Measurements from ENCODE around the gene STOML2.

STOML2 gene

DNA sequence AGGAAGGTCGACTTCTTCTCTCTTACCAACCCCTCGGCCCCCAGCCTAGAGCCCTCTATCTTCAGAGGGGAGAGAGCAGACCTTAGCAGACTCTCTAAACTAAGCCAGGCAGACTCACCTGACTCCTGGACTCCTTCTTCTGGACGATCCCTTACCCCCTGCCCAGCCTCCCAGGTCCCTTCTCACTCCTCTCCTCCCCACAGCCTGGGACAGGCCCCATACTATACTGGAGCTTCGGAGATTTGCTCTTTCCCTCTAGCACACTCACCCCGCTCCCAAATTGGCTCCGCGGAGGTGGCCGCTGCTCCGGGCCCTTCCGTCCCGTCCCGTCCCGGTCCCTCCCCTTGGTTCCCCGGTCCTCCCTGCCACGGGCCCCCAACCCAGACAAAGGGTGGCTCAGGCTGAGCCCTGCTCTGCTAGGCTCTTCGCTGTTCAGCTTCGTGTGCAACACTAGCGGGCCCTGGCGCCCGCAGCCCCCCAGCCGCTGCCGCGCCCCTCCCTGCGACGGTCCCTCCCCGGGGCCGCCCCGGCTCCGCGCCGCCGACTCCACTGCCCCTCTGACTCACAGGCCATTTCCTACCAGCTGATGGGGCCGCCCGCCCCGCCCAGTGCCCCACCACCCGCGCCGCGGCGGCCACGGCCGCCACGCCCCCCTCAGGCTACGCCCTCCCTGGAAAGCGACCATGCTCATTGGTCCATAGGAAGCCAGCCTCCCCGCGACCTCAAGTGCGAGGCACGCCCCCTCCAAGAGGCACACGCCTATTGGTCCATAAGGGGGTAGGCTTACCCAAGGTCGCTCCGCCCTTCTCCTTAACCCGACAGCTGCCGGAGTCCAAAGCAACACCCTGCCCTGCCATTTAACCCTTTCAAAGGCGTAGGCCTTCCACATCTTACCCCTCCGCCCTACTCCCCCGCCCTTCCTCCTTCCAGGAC, 8.3 kb upstream of the STOML2 start:
- TF ChIP-seq, protein P1, sequence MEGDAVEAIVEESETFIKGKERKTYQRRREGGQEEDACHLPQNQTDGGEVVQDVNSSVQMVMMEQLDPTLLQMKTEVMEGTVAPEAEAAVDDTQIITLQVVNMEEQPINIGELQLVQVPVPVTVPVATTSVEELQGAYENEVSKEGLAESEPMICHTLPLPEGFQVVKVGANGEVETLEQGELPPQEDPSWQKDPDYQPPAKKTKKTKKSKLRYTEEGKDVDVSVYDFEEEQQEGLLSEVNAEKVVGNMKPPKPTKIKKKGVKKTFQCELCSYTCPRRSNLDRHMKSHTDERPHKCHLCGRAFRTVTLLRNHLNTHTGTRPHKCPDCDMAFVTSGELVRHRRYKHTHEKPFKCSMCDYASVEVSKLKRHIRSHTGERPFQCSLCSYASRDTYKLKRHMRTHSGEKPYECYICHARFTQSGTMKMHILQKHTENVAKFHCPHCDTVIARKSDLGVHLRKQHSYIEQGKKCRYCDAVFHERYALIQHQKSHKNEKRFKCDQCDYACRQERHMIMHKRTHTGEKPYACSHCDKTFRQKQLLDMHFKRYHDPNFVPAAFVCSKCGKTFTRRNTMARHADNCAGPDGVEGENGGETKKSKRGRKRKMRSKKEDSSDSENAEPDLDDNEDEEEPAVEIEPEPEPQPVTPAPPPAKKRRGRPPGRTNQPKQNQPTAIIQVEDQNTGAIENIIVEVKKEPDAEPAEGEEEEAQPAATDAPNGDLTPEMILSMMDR (IDR thresholded peaks at IDR 0.05), result no peak
- TF ChIP-seq ZFX (IDR thresholded peaks at IDR 0.05; ENCODE audit: borderline replicate concordance), result no peak
- H3K27ac ChIP-seq, result peak overlapping the region; percentile 92

DNA sequence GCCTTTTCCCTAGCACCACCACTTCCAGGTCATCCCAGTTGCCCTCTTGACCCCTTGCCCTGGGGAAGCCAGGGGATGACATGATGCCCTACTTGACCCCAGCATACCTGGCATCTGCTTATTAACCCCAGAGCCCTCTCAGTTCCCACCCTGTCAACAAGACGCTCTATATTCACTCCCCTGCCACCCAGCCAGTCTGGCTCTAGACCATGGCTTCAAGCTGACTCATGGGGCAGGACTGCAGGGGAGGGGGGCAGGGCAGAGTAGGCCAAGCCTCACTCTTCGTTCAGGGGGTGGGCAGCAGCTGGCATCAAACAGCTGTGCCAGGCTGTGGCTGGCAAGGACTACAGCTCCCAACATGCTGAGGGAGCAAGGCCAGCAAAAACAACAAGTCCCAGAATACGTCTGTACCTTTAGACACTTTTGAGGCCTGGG, 7.4 kb upstream of the STOML2 start:
- no peak for TF ChIP-seq ZFX (IDR thresholded peaks at IDR 0.05; ENCODE audit: borderline replicate concordance)
- TF ChIP-seq, protein P1 (IDR thresholded peaks at IDR 0.05), result no peak
- peak overlapping the region; percentile 92; the same call in 1 of the 2 replicates for H3K27ac ChIP-seq

DNA sequence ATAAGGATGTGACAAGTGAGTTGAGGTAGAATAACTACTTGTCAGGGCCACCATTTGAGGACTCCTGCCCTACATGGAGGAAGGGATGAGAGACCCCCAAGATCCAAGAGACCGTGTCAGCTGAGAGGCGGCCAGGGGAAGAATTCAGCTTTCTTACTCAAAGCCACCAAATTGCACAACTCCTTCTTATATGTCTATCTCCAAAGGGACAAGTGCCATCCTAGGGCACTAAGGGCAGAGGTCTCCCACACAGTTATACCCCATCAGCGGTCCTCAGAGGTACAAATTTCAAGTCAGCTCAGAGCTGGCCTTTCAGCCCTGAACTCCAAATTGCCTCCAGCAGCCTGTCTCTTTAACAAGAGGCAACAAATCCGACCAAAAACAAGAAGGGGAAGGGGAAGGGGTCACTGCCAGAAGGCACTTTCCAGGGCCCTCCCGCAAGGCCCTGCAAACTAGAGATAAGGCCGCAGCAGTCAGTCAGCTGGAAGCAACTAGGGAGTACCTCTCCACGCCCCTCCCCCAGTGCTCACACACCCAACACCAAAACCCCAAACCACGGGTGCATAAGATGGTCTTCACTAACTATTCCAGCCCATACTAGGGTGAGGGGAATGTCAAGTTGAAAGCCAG, 6.1 kb upstream of the STOML2 start:
- no peak overlapping the region for H3K27ac ChIP-seq
- no peak for TF ChIP-seq ZFX (IDR thresholded peaks at IDR 0.05; ENCODE audit: borderline replicate concordance)
- TF ChIP-seq, protein P1 (IDR thresholded peaks at IDR 0.05), result no peak

DNA sequence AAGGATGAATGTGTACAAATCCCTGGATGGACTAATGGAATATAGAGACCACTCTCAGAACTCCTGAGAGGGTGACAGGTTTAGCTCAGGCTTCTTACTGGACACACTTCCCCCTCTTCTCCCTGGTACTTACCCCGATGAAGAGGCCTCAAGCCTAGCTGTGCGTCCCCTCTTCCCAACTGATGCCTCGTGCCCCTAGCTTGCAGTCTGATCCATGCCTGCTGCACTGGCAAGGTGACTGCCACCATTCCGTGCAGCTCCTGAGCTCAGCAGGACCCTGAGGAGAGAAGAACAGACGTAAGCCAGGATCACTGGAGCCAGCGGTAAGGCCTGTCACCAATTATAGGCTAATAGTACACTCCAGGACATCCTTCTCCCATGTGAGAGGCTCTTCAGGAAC, 5.5 kb upstream of the STOML2 start:
- TF ChIP-seq, protein P1 (IDR thresholded peaks at IDR 0.05), result no peak
- TF ChIP-seq ZFX (IDR thresholded peaks at IDR 0.05; ENCODE audit: borderline replicate concordance), result no peak
- no peak overlapping the region for H3K27ac ChIP-seq

DNA sequence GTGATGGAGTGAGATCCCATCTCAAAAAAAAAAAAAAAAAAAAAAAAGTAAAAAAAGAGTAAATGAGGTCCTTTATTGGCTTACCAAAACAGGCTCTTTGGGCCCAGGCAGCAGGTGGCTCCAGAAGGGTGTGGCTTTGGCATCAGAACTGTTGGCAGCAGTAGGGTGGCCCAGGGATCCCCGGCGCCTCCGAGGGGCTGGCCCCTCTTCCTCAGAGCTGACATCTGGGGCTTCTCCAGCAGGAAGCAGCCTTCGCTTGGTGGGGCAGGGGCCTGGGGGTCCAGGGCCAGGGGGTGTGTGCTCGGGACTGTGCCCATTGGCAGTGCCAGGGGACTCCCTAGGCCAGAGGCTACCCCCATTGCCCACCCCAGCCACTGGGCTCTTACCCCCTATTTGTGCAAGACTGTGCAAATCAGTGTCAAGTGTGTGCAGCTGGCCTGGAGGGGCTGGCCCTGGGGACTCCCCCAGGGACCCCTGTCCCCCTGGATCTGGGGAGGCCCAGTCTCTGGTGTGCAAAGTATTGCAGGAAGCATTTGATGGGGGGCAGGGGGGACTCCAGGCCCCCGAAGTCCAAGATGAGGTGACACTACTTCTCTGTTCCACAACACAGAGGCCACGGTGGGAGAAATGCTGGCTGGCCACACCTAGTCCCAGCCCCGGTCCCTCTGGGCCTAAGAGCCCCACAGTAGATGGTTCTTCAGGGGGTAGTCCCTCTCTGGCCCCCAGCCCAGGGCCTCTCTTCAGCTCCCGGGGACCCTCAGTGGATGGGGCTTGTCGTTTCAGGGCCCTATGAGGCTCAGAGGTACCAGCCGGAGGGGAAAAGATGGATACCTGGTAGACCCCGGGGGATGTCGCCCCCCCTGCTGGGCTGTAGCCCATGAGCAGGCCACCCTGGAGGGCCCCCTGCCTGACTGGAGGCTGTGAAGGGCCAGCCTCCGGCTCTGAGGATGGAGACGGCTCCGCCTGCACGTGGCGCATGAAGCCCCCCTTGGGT, 4.7 kb upstream of the STOML2 start:
- no peak for TF ChIP-seq ZFX (IDR thresholded peaks at IDR 0.05; ENCODE audit: borderline replicate concordance)
- TF ChIP-seq, protein P1 (IDR thresholded peaks at IDR 0.05), result no peak
- H3K27ac ChIP-seq, result no peak overlapping the region

DNA sequence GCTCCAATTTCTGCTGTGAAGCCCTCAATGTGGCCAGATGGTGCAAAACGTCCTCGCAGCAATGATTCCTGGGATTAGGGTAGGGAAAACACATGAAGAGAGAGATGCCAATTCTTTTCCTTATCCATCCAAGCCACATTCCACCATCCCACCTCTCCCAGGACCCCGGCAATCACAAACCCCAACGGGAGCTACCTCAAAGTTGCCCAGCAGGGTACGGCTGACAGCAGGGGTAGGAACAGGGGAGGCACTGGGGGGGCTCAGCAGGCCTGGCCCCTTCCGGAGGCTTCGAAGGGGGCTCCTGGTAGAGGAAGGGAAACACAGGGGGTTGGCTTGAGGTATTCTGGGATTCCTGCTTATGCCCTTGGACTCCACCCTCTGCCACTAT, 3.4 kb upstream of the STOML2 start:
- TF ChIP-seq, protein P1 (IDR thresholded peaks at IDR 0.05), result no peak
- TF ChIP-seq ZFX (IDR thresholded peaks at IDR 0.05; ENCODE audit: borderline replicate concordance), result no peak
- H3K27ac ChIP-seq, result no peak overlapping the region

Measured in 22Rv1 (cell line).